GM12878 (cell line): ENCODE data around the gene NLGN1. TPM values are rescaled to one million over a fixed set of nuclear protein-coding genes. Genes with fewer than 3 reads are reported as not detected.

ENCODE experiments used
- ATAC-seq: fragments of 200-7000 bp; cut with Tn5 transposase; 3 replicates; pipeline ENCODE4 v1.9.1; 2020; ENCODE audit warnings: mild to moderate bottlenecking, moderate library complexity
- BruUV-seq: library from RNA; stranded (reverse); fragments of 400-500 nt; replicated peaks from 2 replicates; lab custom pipeline; 2021; lab: Mats Ljungman, UMichigan
- CTCF ChIA-PET: fragments of 300-600 bp; sonication (Branson Sonifier 250); formaldehyde crosslinking; extraction: SDS; loops from one replicate; lab custom pipeline; 2021; ENCODE audit warnings: inconsistent platforms; lab: Yijun Ruan, JAX
- POLR2A ChIA-PET: fragments of 350-600 bp; formaldehyde crosslinking; extraction: SDS; loops from one replicate; lab custom pipeline; 2021; ENCODE audit warnings: inconsistent platforms; lab: Charles Lee
- RAD21 ChIA-PET: fragments of 300-600 bp; sonication (Branson Sonifier 250); formaldehyde crosslinking; loops from one replicate; lab custom pipeline; 2023; ENCODE audit warnings: antibody characterized with exemption; ENCODE audit not compliant: unreplicated experiment; lab: Charles Lee
- SMC1A ChIA-PET: fragments of 300-600 bp; sonication (Branson Sonifier 250); formaldehyde crosslinking; loops from one replicate; lab custom pipeline; 2023; ENCODE audit not compliant: unreplicated experiment, uncharacterized antibody; lab: Charles Lee
- DNase-seq: peaks from one replicate; pipeline ENCODE4 v3.0.0-alpha.2; 2011; ENCODE audit warnings: low read depth, low spot score
- FAIRE-seq: peaks from 3 replicates; lab custom pipeline; 2011; peaks lifted over from hg19 to GRCh38; lab: Jason Lieb, UNC
- H2AFZ ChIP-seq: 2 replicates; pipeline ENCODE4 v1.6.0; 2011; ENCODE audit warnings: low read depth, low read length, control low read depth; ENCODE audit not compliant: control insufficient read depth
- H3K27ac ChIP-seq: 2 replicates; pipeline ENCODE4 v1.5.1; 2011; ENCODE audit warnings: control low read depth; ENCODE audit not compliant: control insufficient read depth, insufficient read depth
- H3K27me3 ChIP-seq, 2 experiments: replicated peaks in 1 of 2; 2 replicates each; pipeline versions ENCODE4 v1.6.0 to v1.6.1; 2011; ENCODE audit warnings: low read length in 1 of 2; ENCODE audit not compliant: control insufficient read depth in 2 of 2, insufficient read depth in 2 of 2
- H3K36me3 ChIP-seq, 2 experiments: 2 replicates each; pipeline ENCODE4 v1.5.1; 2011; ENCODE audit warnings: low read length in 1 of 2; ENCODE audit not compliant: control insufficient read depth in 2 of 2, insufficient read depth in 2 of 2
- H3K4me1 ChIP-seq: 2 replicates; pipeline ENCODE4 v1.6.1; 2011; ENCODE audit warnings: mild to moderate bottlenecking, low read length, moderate library complexity, mixed read lengths; ENCODE audit not compliant: control insufficient read depth, insufficient read depth
- H3K4me2 ChIP-seq: 2 replicates; pipeline ENCODE4 v1.6.0; 2011; ENCODE audit warnings: control low read depth; ENCODE audit not compliant: control insufficient read depth, insufficient read depth
- H3K4me3 ChIP-seq: fragments of 200-600 bp; sonication (generic); 2 replicates; pipeline ENCODE4 v1.5.1; 2016
- H3K79me2 ChIP-seq: 2 replicates; pipeline ENCODE4 v1.6.0; 2011; ENCODE audit warnings: low read length; ENCODE audit not compliant: control insufficient read depth, insufficient read depth
- H3K9ac ChIP-seq: 2 replicates; pipeline ENCODE4 v1.8.0; 2011; ENCODE audit warnings: low read length, control low read depth, mixed read lengths; ENCODE audit not compliant: control insufficient read depth, insufficient read depth
- H3K9me3 ChIP-seq: replicated peaks from 3 replicates; pipeline ENCODE4 v1.5.1; 2011; ENCODE audit warnings: mild to moderate bottlenecking, low read length; ENCODE audit not compliant: control insufficient read depth, insufficient read depth
- H4K20me1 ChIP-seq: 2 replicates; pipeline ENCODE4 v1.6.0; 2011; ENCODE audit not compliant: control insufficient read depth, insufficient read depth
- ASH2L ChIP-seq: fragments of 300-600, 200-600 bp; sonication (generic); IDR thresholded peaks from 2 replicates; pipeline ENCODE4 v1.6.1; 2017; ENCODE audit warnings: low read depth, mild to moderate bottlenecking, borderline replicate concordance
- ESRRA ChIP-seq: IDR thresholded peaks from 2 replicates; pipeline ENCODE4 v1.6.1; 2012; ENCODE audit warnings: mild to moderate bottlenecking, low read length, improper control_type of control experiment
- IRF3 ChIP-seq: fragments of 450-650 bp; IDR thresholded peaks from 2 replicates; pipeline ENCODE4 v1.6.1; 2014; ENCODE audit warnings: mild to moderate bottlenecking
- KAT2A ChIP-seq: conservative IDR thresholded peaks from 2 replicates; pipeline ENCODE4 v1.6.1; 2011; ENCODE audit warnings: low read depth, low read length; ENCODE audit not compliant: control insufficient read depth
- KDM1A ChIP-seq: fragments of 200-600 bp; sonication (generic); IDR thresholded peaks from 2 replicates; pipeline ENCODE4 v1.6.1; 2016; ENCODE audit warnings: borderline replicate concordance
- MEF2A ChIP-seq: IDR thresholded peaks from 2 replicates; pipeline ENCODE4 v1.6.1; 2011; ENCODE audit warnings: low read depth, mild to moderate bottlenecking, low read length, moderate library complexity; ENCODE audit not compliant: insufficient read depth
- NRF1 ChIP-seq: conservative IDR thresholded peaks from 2 replicates; pipeline ENCODE4 v1.6.1; 2011; ENCODE audit warnings: mild to moderate bottlenecking, low read depth, low read length, improper control_type of control experiment
- RAD51 ChIP-seq: fragments of 450-650 bp; IDR thresholded peaks from 2 replicates; pipeline ENCODE4 v1.6.1; 2016; ENCODE audit warnings: moderate library complexity, mild to moderate bottlenecking, inconsistent platforms
- SMC3 ChIP-seq: IDR thresholded peaks from 2 replicates; pipeline ENCODE4 v1.6.1; 2011; ENCODE audit warnings: low read length, improper control_type of control experiment, borderline replicate concordance
- STAT1 ChIP-seq: fragments of 450-650 bp; conservative IDR thresholded peaks from 2 replicates; pipeline ENCODE4 v1.6.1; 2014; ENCODE audit warnings: antibody characterized with exemption, mild to moderate bottlenecking
- ZNF217 ChIP-seq: fragments of 450-650 bp; IDR thresholded peaks from 2 replicates; pipeline ENCODE4 v1.6.1; 2017; ENCODE audit warnings: antibody characterized with exemption, mild to moderate bottlenecking
- WGBS: methylation state at CpG from one replicate; pipeline ENCODE4 v1.1.6; 2016; ENCODE audit warnings: low lambda C conversion rate; ENCODE audit not compliant: insufficient replicate concordance, insufficient coverage; ENCODE audit errors: missing lambda C conversion rate; 5-methylcytosine and 5-hydroxymethylcytosine counted together
- in situ Hi-C: fragments of 300-500 bp; cut with MboI; formaldehyde crosslinking; loops from 9 replicates; pipeline ENCODE4 v1.14.3; 2018; ENCODE audit warnings: mixed read lengths
- intact Hi-C: fragments of 100-400 bp; cut with micrococcal nuclease; formaldehyde crosslinking; loops from one replicate; pipeline ENCODE4 v1.14.2; 2022; ENCODE audit not compliant: unreplicated experiment
- polyA plus RNA-seq, 11 experiments: library from polyadenylated mRNA; depleted of rRNA in 4 of 11; unstranded in 6 of 11; stranded (reverse) in 5 of 11; fragments of >200 nt; fragmentation: Nextera tagmentation in 4 of 11; fragmentation: Illumina TruSeq in 1 of 11; extraction: Ambion mirVana in 4 of 11; extraction: Trizol in 1 of 11; gene quantifications; 1 replicate in 1 of 11; 2 replicates in 10 of 11; pipeline versions ENCODE4 v1.2.1 to v1.2.3, GENCODE V29; 2011 to 2016; ENCODE audit warnings: inconsistent platforms in 2 of 11, missing spikeins in 2 of 11, low read depth in 1 of 11
- total RNA-seq, 4 experiments: library from RNA; depleted of rRNA in 3 of 4; stranded (reverse); fragments of >200 nt in 3 of 4; fragmentation: Illumina TruSeq in 1 of 4; extraction: Trizol in 1 of 4; gene quantifications; 2 replicates each; pipeline versions ENCODE4 v1.2.1 to v1.2.3, GENCODE V29; 2013 to 2021

The NLGN1 gene
- total and polyA plus RNA-seq, 10 of the 15 experiments (the other 5 are each of a cell fraction or from before 2014, with no cell fraction given) = not detected

- Histone ChIP-seq H3K27ac (no peak overlapping the region), H3K79me2 (no peaks in the 10 kb centered on the region), H3K36me3 (no peaks in the 10 kb centered on the region), H3K27me3 (no peaks in the 10 kb centered on the region), H2AFZ (no peak overlapping the region), H3K9me3 (no peaks in the 10 kb centered on the region), H3K9ac (no peak overlapping the region), H4K20me1 (no peaks in the 10 kb centered on the region), H3K4me3 (no peak overlapping the region), H3K4me1 (no peaks in the 10 kb centered on the region), H3K4me2 (no peak overlapping the region)
- intact Hi-C loops = no loop called here
- BruUV-seq = no TSS peak
- no peak for TF ChIP-seq ZNF217
- no peak for TF ChIP-seq STAT1
- TF ChIP-seq ASH2L = no peak
- TF ChIP-seq SMC3 = no peak
- TF ChIP-seq MEF2A = no peak
- TF ChIP-seq KAT2A = no peak
- TF ChIP-seq ESRRA = no peak
- no peak for TF ChIP-seq RAD51
- no peak for TF ChIP-seq NRF1
- TF ChIP-seq KDM1A = no peak
- FAIRE-seq (no peak), ATAC-seq (no peak), DNase-seq (no peak)
- CTCF ChIA-PET = no interaction called here
- RAD21 ChIA-PET = no interaction called here
- 0% methylated on average over 1 of the region's 1 CpG for WGBS
- SMC1A ChIA-PET = no interaction called here
- POLR2A ChIA-PET = no interaction called here
- in situ Hi-C loops = no loop called here
Measured at GRCh38 chr3:173742491-173742890, 344.9 kb downstream of the NLGN1 start.

GRCh38 chr3:173743111-173743510 lies 345.6 kb downstream of the NLGN1 start:
- H3K9me3 ChIP-seq = no peaks in the 10 kb centered on the region
- H3K79me2 ChIP-seq = no peaks in the 10 kb centered on the region
- no peak overlapping the region for H3K4me3 ChIP-seq
- intact Hi-C loops (no loop called here), in situ Hi-C loops (no loop called here)
- H4K20me1 ChIP-seq = no peaks in the 10 kb centered on the region
- ChIA-PET SMC1A (no interaction called here), CTCF (no interaction called here), RAD21 (no interaction called here)
- ATAC-seq (no peak), FAIRE-seq (no peak)
- no peaks in the 10 kb centered on the region for H3K36me3 ChIP-seq
- no peaks in the 10 kb centered on the region for H3K27me3 ChIP-seq
- H3K4me2 ChIP-seq = no peak overlapping the region
- no peak overlapping the region for H3K27ac ChIP-seq
- H2AFZ ChIP-seq = no peak overlapping the region
- no peaks in the 10 kb centered on the region for H3K4me1 ChIP-seq
- 11% methylated on average over 3 of the region's 3 CpGs for WGBS
- no peak for TF ChIP-seq IRF3
- TF ChIP-seq, all 136 proteins: peak for 0
- H3K9ac ChIP-seq = no peak overlapping the region
- no TSS peak for BruUV-seq
- POLR2A ChIA-PET = no interaction called here
- DNase-seq = no peak
